GM10266 (cell line): ENCODE results near the gene SAMD14.

ENCODE experiments used
- DNase-seq: peaks from one replicate; pipeline ENCODE4 v3.0.0; 2012; ENCODE audit errors: extremely low spot score
- TF ChIP-seq, protein P1 (sequence below): IDR thresholded peaks from 2 replicates; pipeline ENCODE4 v1.5.1; 2012; ENCODE audit warnings: mild to moderate bottlenecking, low read depth; ENCODE audit not compliant: control insufficient read depth, insufficient read depth; ENCODE audit errors: missing control alignments

SAMD14 gene

DNA sequence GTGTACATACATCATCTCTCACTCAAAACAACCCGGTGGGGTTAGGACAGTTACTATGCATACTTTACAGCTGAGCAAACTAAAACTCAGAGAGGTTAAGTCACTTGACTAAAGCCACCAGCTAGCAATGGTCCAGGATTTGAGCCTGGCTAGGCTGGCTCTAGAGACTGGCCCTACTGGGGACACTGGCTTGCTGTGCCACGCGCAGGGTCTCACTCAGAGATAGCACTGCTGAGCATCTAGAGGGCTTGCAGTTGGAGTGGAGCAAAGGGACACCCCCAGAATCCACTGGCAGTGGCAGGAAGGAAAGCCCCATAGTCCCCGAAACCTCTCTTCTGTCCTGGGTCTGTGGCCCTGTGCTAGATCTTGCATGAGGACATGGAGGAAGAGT is 11.1 kb downstream of the SAMD14 start:
- TF ChIP-seq, protein P1, sequence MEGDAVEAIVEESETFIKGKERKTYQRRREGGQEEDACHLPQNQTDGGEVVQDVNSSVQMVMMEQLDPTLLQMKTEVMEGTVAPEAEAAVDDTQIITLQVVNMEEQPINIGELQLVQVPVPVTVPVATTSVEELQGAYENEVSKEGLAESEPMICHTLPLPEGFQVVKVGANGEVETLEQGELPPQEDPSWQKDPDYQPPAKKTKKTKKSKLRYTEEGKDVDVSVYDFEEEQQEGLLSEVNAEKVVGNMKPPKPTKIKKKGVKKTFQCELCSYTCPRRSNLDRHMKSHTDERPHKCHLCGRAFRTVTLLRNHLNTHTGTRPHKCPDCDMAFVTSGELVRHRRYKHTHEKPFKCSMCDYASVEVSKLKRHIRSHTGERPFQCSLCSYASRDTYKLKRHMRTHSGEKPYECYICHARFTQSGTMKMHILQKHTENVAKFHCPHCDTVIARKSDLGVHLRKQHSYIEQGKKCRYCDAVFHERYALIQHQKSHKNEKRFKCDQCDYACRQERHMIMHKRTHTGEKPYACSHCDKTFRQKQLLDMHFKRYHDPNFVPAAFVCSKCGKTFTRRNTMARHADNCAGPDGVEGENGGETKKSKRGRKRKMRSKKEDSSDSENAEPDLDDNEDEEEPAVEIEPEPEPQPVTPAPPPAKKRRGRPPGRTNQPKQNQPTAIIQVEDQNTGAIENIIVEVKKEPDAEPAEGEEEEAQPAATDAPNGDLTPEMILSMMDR = no peak
- no peak for DNase-seq

DNA sequence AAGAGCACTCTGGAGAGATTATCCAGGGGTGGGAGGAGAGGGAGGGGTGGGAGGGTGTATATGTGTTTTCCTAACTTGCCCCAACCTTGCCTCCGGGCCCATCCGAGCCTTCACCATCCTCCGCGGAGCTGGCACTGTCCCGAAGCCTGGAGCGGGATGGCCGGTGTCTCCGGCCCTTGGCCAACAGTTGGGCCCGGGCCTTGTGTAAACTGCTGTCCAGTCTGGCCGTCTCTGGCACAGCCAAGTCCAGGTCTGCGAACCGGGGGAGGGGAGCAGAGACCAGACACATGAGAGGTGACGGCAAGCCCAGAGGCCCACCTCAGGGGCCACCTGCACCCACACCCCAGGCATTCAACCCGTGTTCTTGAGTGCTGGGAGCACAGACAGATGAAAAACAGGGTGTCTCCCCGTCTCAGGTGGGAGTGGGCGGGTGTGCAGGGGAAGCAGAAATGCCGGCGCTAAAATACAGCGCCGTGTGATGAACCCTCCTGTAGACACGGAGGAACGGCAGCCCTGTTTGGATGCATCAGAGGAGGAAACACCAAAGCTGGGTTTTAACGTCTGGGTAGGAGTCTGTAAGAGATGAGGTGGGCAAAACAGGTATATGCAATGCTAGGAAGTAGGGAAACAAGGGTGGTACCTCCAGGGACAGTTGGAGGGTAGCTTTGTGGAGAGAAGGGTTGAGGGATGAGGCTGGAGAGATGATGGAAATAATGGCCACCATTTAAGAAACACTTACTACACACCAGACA is 11.7 kb downstream of the SAMD14 start:
- TF ChIP-seq, protein P1 = no peak
- DNase-seq = no peak

DNA sequence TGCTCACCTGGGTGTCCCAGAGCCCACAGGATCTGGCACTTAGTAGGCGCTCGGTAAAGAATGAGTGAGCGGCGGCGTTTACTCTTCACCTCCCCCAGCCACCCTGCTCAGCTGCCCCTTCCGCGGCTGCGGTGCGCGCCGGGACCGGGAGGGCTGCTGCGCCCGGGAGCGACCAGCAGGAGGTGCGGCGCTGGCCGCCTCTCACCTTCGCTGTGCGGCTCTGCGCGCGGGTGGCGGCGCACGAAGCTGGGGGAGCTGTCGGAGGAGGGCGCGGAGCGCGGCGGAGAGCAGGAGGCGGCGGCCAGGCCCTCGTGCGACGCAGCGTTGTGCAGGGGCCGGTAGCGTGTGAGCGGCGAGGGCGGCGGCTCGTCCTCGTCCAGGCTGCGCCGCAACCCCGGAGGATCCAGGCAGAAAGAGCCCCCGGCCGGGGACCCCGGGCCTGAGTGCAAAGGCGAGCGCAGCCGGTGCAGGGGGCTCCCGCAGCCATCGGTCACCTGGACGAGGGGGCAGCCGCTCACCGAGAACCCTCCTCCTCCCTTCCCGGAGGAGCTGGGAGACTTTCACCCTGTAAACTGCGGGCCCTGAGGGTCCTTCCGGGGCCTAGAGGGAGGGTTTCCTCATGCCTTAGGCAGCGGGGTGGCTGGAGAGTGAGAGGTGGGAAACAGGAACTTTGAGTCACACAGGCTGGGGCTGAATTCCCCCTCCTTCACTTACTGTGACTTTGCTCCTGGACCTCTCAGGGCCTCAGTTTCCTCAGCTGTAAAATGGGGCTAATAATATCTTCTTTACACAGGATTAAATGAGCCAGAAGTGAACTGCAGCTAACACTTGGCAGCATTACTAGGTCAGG is 12.5 kb downstream of the SAMD14 start:
- peak; percentile 73 for DNase-seq

DNA sequence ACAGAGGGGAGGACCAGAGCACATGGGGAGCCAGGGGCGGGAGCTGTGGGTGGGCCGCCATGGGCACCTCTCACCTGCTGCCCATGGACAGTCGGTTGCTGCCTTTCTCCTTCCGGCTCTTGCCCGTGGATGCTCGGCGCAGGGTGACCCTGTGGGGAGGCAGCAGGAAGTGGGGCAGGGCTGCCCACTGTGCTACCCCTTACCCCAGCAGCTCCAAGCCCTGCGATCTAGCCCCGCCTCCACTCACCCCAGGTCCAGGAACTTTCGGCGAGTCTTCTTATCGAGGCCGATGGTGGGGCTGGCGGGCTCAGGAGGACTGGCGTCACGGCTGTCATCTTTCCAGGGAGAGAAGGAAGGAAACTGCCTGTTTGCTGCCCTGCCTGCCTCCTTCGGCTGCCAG is 14.2 kb downstream of the SAMD14 start:
- TF ChIP-seq, protein P1 = no peak
- no peak for DNase-seq

More for the DNA sequence above, 12.5 kb downstream of the SAMD14 start:
- TF ChIP-seq, protein P1 = peak; percentile 52

DNA sequence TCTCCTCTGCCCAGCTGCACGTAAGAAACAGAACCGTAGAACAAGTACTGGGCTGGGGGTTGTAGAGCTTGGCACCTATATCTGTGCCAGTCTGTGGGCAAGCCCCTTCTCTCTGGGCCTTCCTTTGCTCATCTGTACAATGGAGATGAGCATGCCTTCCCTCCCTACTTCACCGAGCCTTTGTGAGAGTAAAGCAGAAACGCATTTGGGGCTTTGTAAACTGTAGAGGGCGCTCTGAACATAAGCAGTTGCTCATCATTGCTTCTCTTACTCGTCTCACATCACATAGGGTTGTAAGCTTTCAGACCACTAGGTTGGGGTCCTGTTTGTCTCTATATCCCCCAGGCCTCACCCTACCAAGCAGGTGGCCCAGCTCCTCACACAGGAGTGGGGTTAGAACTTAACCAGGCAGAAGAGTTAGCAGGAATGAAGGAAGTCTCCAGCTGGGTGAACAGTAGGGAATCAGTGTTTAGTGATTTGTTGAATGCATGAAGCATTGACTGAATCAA is 15.1 kb downstream of the SAMD14 start:
- peak; percentile 83 for DNase-seq
- TF ChIP-seq, protein P1 = peak; percentile 75

DNA sequence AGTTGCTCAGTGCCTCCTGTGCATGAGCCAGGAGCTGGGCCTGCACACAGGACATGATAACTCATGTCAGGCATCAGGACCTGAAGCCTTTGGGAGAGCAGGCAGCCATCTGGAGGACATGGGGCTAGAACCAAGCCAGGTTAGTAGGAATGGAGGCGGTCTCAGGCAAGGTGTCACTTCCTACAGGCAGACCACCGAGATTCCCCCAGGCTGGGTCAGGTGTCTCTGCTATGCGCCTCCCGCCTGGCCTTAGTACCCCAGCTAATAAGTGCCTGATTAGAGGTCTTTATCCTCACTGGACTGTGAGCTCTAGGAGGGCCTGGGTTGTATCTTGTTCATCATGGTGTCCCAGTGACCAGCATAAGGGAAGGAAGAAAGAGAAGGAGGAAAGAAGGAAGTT is 15.6 kb downstream of the SAMD14 start:
- DNase-seq = no peak
- TF ChIP-seq, protein P1 = no peak
